ENCODE results near the gene NFKBIE. TPM values are rescaled to one million over a fixed set of nuclear protein-coding genes. Genes with fewer than 3 reads are reported as not detected.

The NFKBIE gene
- total and polyA plus RNA-seq, 9 of the 15 experiments (the other 6 are each of a cell fraction or from before 2014, with no cell fraction given) = 2.1 to 16.4 (median 11.7) TPM

DNA sequence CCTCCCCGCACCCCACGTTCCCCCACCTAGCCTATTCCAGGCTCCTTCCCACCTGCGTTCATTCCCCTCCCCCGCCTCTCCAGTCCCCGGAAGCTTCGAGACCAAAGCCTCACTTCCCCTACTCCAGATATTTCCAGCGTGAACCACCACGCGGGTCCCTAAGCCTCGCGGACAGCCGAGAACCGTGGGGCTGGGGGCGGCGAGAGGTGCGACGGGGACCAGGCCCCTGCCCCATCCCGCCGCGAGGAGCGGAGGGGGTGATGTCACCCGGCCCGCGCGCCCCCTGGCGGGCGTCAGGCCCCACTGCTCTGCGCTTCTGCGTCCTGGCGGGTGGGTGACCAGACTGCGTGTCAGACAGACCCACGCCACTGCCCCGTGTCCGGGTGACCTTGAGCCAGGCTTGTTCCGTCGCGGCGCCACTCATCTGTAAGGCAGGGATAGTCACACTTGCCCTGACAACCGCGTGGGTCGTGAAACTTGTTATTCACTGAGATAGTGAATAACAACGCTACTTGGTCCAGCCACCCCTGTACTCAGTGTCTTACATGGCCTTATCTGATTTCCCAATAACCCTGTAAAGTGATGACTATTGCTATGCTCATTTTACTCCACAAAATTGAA is 27.4 kb downstream of the NFKBIE start (continued):
- TF ChIP-seq CCAR2 (IDR thresholded peaks at IDR 0.05; ENCODE audit: low read depth, low read length) (no peak), SMARCA5 (IDR thresholded peaks at IDR 0.05) (peak; percentile 71), NR2C2 (CRISPR knock-in tag; IDR thresholded peaks at IDR 0.05) (no peak), NR2C2 (tag; IDR thresholded peaks at IDR 0.05) (0 out of 2 replicates have a peak, but pooled peaks have one; percentile 28), ZNF57 (CRISPR knock-in tag; IDR thresholded peaks at IDR 0.05) (no peak), CHD4 (IDR thresholded peaks at IDR 0.05; ENCODE audit: insufficient read depth, insufficient replicate concordance, low read depth, low read length, poor library complexity, severe bottlenecking) (no peak), GABPB2 (CRISPR knock-in tag; conservative IDR thresholded peaks at IDR 0.05) (no peak), XRCC3 (IDR thresholded peaks at IDR 0.05) (no peak), ZNF444 (CRISPR knock-in tag; IDR thresholded peaks at IDR 0.05) (no peak), RFX7 (CRISPR knock-in tag; IDR thresholded peaks at IDR 0.05) (no peak), TOE1 (IDR thresholded peaks at IDR 0.05; ENCODE audit: borderline replicate concordance) (peak; percentile 80), TOE1 (CRISPR knock-in tag; IDR thresholded peaks at IDR 0.05; ENCODE audit: borderline replicate concordance, low read depth) (no peak), MAFG (tag; conservative IDR thresholded peaks at IDR 0.05) (no peak), ZNF324 (CRISPR knock-in tag; IDR thresholded peaks at IDR 0.05) (no peak), POLR2A (conservative IDR thresholded peaks at IDR 0.05) (peak; percentile 81), DDX20 (tag; IDR thresholded peaks at IDR 0.05; ENCODE audit: low read depth) (no peak), FOXA3 (CRISPR knock-in tag; conservative IDR thresholded peaks at IDR 0.05 in 1 of 2, IDR thresholded peaks at IDR 0.05 in 1 of 2) (no peak), ZNF24 (IDR thresholded peaks at IDR 0.05) (peak; percentile 46; the same call in 1 of the 2 replicates), NFE2L1 (tag; IDR thresholded peaks at IDR 0.05; ENCODE audit: borderline replicate concordance, low read depth) (no peak), CBX8 (IDR thresholded peaks at IDR 0.05; ENCODE audit: borderline replicate concordance, extremely low read depth, low read depth, low read length, poor library complexity, severe bottlenecking) (no peak), SRSF7 (optimal IDR thresholded peaks at IDR 0.05; ENCODE audit: low read depth, low read length) (no peak), TCFL5 (CRISPR knock-in tag; conservative IDR thresholded peaks at IDR 0.05) (no peak), ZNF212 (CRISPR knock-in tag; IDR thresholded peaks at IDR 0.05) (no peak), NFXL1 (CRISPR knock-in tag; IDR thresholded peaks at IDR 0.05) (no peak), PURB (CRISPR knock-in tag; IDR thresholded peaks at IDR 0.05; ENCODE audit: low read depth) (no peak), HLTF (IDR thresholded peaks at IDR 0.05) (peak; percentile 89; the same call in 1 of the 2 replicates), BRF1 (IDR thresholded peaks at IDR 0.05; ENCODE audit: borderline replicate concordance, extremely low read depth, insufficient read length) (no peak)
- TF ChIP-seq, protein P1, sequence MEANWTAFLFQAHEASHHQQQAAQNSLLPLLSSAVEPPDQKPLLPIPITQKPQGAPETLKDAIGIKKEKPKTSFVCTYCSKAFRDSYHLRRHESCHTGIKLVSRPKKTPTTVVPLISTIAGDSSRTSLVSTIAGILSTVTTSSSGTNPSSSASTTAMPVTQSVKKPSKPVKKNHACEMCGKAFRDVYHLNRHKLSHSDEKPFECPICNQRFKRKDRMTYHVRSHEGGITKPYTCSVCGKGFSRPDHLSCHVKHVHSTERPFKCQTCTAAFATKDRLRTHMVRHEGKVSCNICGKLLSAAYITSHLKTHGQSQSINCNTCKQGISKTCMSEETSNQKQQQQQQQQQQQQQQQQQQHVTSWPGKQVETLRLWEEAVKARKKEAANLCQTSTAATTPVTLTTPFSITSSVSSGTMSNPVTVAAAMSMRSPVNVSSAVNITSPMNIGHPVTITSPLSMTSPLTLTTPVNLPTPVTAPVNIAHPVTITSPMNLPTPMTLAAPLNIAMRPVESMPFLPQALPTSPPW (CRISPR knock-in tag; IDR thresholded peaks at IDR 0.05) = peak; percentile 85
- TF ChIP-seq, protein P2, sequence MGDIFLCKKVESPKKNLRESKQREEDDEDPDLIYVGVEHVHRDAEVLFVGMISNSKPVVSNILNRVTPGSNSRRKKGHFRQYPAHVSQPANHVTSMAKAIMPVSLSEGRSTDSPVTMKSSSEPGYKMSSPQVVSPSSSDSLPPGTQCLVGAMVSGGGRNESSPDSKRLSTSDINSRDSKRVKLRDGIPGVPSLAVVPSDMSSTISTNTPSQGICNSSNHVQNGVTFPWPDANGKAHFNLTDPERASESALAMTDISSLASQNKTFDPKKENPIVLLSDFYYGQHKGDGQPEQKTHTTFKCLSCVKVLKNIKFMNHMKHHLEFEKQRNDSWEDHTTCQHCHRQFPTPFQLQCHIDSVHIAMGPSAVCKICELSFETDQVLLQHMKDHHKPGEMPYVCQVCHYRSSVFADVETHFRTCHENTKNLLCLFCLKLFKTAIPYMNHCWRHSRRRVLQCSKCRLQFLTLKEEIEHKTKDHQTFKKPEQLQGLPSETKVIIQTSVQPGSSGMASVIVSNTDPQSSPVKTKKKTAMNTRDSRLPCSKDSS (IDR thresholded peaks at IDR 0.05; ENCODE audit: low read depth, partially characterized antibody) = no peak
